Stomach smooth muscle (tissue), 2 donors: ENCODE data around the gene CARD19.

ENCODE experiments used
- H3K27ac ChIP-seq: one replicate; pipeline ENCODE4 v1.7.0; 2013; ENCODE audit warnings: mild to moderate bottlenecking, low read length, inconsistent platforms
- H3K27me3 ChIP-seq, 2 donors: one replicate each; pipeline ENCODE4 v1.7.0; 2013; ENCODE audit warnings: low read length in 2 of 2; ENCODE audit not compliant: insufficient read depth in 2 of 2, control insufficient read depth in 1 of 2
- H3K36me3 ChIP-seq, 2 donors: one replicate each; pipeline ENCODE4 v1.7.0; 2013; ENCODE audit warnings: low read length in 2 of 2; ENCODE audit not compliant: control insufficient read depth in 2 of 2, insufficient read depth in 2 of 2
- H3K4me1 ChIP-seq: one replicate; pipeline ENCODE4 v1.7.0; 2013; ENCODE audit warnings: low read length; ENCODE audit not compliant: control insufficient read depth, insufficient read depth
- H3K4me3 ChIP-seq, 2 donors: one replicate each; pipeline ENCODE4 v1.7.0; 2013; ENCODE audit warnings: low read length in 2 of 2
- H3K9ac ChIP-seq, 2 donors: one replicate each; pipeline ENCODE4 v1.7.0; 2013; ENCODE audit warnings: low read length in 2 of 2, mild to moderate bottlenecking in 1 of 2
- H3K9me3 ChIP-seq, 2 donors: one replicate each; pipeline ENCODE4 v1.7.0; 2013; ENCODE audit warnings: low read length in 2 of 2; ENCODE audit not compliant: control insufficient read depth in 2 of 2
- donor health status: healthy.
- donor health status: Pancreatic carcinoma.

The CARD19 gene

DNA sequence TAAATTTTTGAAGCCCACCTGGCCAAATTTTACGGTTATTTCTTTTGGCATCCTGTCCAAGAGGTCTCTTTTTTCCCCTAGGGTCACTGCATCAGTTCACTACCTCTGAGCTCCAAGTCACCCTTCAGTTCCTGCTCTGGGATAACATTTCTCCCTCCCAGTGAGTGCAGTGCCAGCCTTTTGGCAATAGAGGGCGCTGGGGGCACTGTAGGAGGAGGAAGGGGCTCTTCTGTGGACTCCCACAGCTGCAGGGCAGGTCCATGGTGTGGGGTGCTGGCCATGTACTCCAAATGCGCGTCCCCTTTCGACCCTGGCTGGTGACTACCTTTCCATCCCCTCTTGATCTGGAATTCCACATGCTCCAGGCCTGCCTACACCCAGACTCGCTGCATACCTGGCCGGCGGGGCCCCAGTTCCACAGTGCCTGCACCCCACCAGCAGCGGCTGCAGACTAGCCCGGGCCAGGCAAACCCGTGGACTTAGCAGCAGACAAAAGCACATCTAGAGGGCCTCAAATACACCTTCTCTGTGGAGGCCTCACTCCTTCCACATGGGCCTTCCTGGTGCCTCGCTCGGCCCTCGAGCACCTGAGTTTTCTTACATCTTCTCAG, 58.4 kb downstream of the CARD19 start:
- Histone ChIP-seq H3K9ac (no peak overlapping the region), H3K9me3 (no peaks in the 10 kb centered on the region)

DNA sequence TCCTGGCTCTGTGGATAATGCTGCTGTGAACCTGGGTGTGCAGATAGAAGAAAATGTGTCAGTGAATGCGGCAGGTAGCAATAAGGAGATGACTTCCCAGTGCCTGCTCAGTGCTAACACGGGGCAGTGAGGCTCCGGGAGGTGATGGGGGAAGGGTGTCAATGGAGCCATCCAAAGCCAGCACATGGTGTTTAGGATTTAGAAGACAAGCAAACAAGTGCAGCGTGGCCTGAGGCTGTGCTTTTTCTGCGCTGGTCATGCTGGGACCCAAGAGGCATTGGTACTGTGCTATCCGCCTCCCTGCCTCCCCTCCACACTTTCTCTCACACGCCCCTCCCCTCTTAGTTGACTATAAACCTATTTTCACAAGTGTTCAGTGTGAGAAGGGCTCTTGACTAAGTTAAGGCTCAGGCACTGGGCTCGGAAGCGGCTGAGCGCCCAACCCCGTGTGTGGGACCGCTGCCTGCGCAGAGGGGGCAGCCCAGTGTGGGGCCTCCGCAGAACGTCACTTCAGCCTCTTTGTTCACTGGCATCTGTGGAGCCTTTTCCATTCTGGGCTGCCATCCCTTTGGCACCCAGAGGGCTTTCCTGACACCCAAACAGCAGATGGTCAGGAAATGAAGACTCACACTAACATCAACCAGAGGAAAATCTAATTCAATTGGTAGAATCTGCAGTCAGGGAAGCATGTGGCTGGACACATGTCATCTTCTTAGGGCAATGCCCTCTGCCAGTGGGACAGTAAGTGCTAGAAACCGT, 59.9 kb downstream of the CARD19 start:
- Histone ChIP-seq H3K4me3 (no peak overlapping the region), H3K36me3 (no peaks in the 10 kb centered on the region), H3K27me3 (peaks cover 0 to 2% of the 10 kb centered on the region in 2 donors), H3K27ac (no peak overlapping the region), H3K9me3 (no peaks in the 10 kb centered on the region), H3K9ac (no peak overlapping the region), H3K4me1 (peaks cover 6% of the 10 kb centered on the region)

More for the DNA sequence above, 58.4 kb downstream of the CARD19 start:
- Histone ChIP-seq H3K27me3 (no peaks in the 10 kb centered on the region), H3K4me1 (no peaks in the 10 kb centered on the region), H3K4me3 (no peak overlapping the region), H3K36me3 (no peaks in the 10 kb centered on the region), H3K27ac (no peak overlapping the region)

DNA sequence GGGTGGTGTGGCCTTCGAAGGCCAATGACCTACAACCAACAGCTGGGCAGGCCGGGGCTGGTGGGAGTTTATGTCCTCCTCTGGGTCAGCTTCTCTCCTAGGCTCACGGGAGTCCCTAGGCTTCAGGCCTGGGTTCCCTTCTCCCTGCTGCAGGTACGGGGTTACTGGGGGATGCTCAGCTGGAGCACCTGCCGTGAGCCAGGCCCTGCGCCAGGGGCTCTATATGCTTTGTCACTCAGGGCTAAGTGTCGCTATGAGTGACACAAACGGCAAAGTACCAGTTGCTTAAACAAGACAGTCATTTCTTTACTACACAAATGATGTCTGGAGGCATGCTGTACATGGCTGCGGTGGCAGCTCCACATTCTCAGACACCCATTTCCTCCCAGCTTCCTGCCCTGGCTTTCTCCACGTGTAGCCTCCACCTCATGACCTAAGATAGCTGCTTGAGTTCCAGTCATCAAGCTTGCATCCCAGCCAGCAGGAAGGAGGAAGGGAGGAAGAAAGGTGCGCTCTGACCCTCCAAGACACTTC, 60.5 kb downstream of the CARD19 start:
- Histone ChIP-seq H3K27ac (no peak overlapping the region), H3K9me3 (no peaks in the 10 kb centered on the region), H3K36me3 (no peaks in the 10 kb centered on the region), H3K9ac (no peak overlapping the region), H3K27me3 (peaks cover 0 to 2% of the 10 kb centered on the region in 2 donors), H3K4me3 (no peak overlapping the region), H3K4me1 (peaks cover 11% of the 10 kb centered on the region)

DNA sequence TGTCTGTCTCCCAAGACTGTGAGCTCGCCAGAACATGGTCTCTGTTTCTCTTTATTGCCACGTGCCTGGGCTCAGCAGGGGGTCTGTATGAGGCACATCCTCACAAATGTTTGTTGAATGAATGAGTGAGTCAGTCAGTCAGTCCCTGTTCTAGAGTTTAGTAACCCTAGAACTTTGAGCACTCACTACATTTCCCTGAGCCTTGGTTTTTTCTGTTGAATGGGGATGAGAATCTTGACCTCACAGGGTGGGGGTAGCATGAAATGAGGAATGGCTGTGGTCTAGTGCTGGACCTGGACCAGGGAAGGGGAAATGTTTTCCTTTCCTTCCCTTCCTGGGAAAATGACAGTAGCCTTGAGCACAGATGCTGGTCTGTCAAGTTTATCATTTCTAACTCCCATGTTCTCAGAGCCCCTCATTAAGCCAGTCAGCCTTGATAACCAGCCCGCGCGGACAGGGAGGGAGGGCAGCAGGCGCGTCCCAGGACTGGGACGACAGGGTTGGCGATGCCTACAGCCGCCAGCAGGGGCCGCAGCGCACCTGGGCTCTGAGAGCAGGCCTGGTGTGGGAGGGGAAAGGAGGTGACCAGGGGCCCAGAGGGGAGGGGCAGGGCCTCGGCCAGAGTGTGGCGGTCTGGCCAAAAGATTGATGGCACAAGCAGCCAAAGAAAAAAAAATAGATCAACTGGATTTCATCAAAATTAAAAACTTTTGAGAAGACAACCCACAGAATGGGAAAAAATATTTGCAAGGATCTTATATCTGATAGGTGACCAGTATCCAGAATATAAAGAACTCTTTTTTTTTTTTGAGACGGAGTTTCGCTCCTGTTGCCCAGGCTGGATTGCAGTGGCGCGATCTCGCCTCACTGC, 63.8 kb downstream of the CARD19 start:
- Histone ChIP-seq H3K4me3 (no peak overlapping the region), H3K9ac (peak overlapping the region in 1 of 2 donors; percentile 32), H3K9me3 (no peaks in the 10 kb centered on the region)

DNA sequence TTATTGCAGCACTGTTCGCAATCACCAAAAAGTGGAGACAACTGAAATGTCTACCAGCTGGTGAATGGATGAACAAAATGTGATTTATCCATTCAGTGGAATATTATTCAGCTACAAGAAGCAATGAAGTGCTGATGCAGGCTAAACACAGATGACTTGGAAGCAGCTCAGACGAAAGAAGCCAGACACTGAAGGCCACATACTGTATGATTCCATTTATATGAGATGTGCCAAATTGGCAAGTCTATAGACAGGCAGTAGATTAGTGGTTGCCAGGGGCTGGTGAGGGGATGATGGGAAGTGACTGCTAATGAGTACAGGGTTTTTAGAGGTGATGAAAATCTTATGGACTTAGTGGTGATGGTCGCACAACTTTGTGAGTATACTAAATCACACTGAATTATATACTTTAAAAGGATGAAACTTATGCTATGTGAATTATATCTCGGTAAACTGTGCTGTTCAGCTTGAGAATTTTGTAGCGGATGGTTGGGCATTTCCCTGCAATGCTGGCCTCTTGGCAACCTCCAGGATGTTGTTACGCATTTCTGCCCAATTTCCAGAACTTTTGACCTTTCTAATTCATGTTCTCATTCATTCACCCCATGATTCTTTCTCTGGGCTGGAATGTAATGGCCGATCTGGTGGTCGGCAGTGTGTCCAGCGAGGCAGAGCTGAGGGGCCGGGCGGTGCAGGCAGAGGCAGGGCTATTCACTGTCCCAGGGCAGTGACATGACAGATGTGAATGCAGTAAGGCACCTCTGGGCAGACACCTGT, 66.0 kb downstream of the CARD19 start:
- no peak overlapping the region for H3K9ac ChIP-seq
- peaks cover 17% of the 10 kb centered on the region for H3K4me1 ChIP-seq
- no peaks in the 10 kb centered on the region for H3K9me3 ChIP-seq
- no peaks in the 10 kb centered on the region for H3K36me3 ChIP-seq
- H3K4me3 ChIP-seq, result no peak overlapping the region
- H3K27ac ChIP-seq, result peak overlapping the region; percentile 24
- H3K27me3 ChIP-seq, result peaks cover 0 to 2% of the 10 kb centered on the region in 2 donors

More for the DNA sequence above, 63.8 kb downstream of the CARD19 start:
- Histone ChIP-seq H3K4me1 (peaks cover 17% of the 10 kb centered on the region), H3K27ac (no peak overlapping the region), H3K27me3 (peaks cover 0 to 2% of the 10 kb centered on the region in 2 donors), H3K36me3 (no peaks in the 10 kb centered on the region)
